Body of pancreas (tissue), 4 donors: ENCODE results near the gene NEDD4L. TPM values are rescaled to one million over a fixed set of nuclear protein-coding genes. Genes with fewer than 3 reads are reported as not detected.
"Not testable (repeated sequence)": the region's sequence is repeated elsewhere in the genome, so short reads cannot be mapped to it uniquely, and the experiment has no call there.

ENCODE experiments used
- ATAC-seq: fragments of 150-250 bp; one replicate; pipeline ENCODE4 v1.9.1; 2016
- DNase-seq, 4 donors: peaks; one replicate each; pipeline ENCODE4 v3.0.0-alpha.2; 2019
- H3K27ac ChIP-seq, 4 donors: fragments of 200-600 bp; sonication (generic); 1 replicate in 3 of 4; 2 replicates in 1 of 4; pipeline versions ENCODE4 v1.5.1 to v1.6.1; 2016 to 2019; ENCODE audit warnings: mild to moderate bottlenecking in 1 of 4, mixed read lengths in 1 of 4, moderate library complexity in 1 of 4
- H3K27me3 ChIP-seq, 2 donors: fragments of 200-600 bp; sonication (generic); one replicate each; pipeline ENCODE4 v1.6.0; 2016; ENCODE audit warnings: mild to moderate bottlenecking in 1 of 2
- H3K36me3 ChIP-seq, 2 donors: fragments of 200-600 bp; sonication (generic); replicated peaks in 1 of 2; 2 replicates each; pipeline ENCODE4 v1.5.1; 2016; ENCODE audit warnings: low read depth in 2 of 2; ENCODE audit not compliant: insufficient read depth in 1 of 2
- H3K4me1 ChIP-seq: fragments of 200-600 bp; sonication (generic); one replicate; pipeline ENCODE4 v1.6.0; 2016
- H3K4me3 ChIP-seq, 2 donors: fragments of 200-600 bp; sonication (generic); 1 replicate in 1 of 2; 2 replicates in 1 of 2; pipeline ENCODE4 v1.5.1; 2016 to 2019
- H3K9me3 ChIP-seq, 3 donors: fragments of 200-600 bp; sonication (generic); 1 replicate in 2 of 3; 2 replicates in 1 of 3; pipeline ENCODE4 v1.5.1; 2016
- POLR2A ChIP-seq, 3 donors: fragments of 450-650 bp; IDR thresholded peaks; one replicate each; pipeline ENCODE4 v1.6.1; 2016; ENCODE audit warnings: antibody characterized with exemption in 3 of 3, mild to moderate bottlenecking in 2 of 3
- WGBS, 2 donors: methylation state at CpG; one replicate each; pipeline ENCODE4 v1.1.5; 2017; 5-methylcytosine and 5-hydroxymethylcytosine counted together
- intact Hi-C: fragments of 100-400 bp; cut with DNase I; formaldehyde crosslinking; loops from one replicate; pipeline ENCODE4 v1.15.1; 2023
- total RNA-seq, 2 donors: library from RNA; depleted of rRNA; stranded (reverse); fragments of >200 nt; gene quantifications; one replicate each; pipeline ENCODE4 v1.1.0, GENCODE V29; 2016
- TF ChIP-seq, protein P1 (sequence below), 7 experiments: fragments of 450-650 bp in 4 of 7; fragments of 200-600 bp in 3 of 7; sonication (generic) in 3 of 7; IDR thresholded peaks; one replicate each; pipeline ENCODE4 v1.5.1; 2016 to 2019; ENCODE audit warnings: antibody characterized with exemption in 7 of 7

The NEDD4L gene
- total RNA-seq, 2 donors from 2014 or later, result 105 to 108 TPM

GRCh38 chr18:58049000-58049688 lies 5.1 kb downstream of the NEDD4L start:
- TF ChIP-seq POLR2A (IDR thresholded peaks at IDR 0.05), result no peak
- TF ChIP-seq, protein P1, sequence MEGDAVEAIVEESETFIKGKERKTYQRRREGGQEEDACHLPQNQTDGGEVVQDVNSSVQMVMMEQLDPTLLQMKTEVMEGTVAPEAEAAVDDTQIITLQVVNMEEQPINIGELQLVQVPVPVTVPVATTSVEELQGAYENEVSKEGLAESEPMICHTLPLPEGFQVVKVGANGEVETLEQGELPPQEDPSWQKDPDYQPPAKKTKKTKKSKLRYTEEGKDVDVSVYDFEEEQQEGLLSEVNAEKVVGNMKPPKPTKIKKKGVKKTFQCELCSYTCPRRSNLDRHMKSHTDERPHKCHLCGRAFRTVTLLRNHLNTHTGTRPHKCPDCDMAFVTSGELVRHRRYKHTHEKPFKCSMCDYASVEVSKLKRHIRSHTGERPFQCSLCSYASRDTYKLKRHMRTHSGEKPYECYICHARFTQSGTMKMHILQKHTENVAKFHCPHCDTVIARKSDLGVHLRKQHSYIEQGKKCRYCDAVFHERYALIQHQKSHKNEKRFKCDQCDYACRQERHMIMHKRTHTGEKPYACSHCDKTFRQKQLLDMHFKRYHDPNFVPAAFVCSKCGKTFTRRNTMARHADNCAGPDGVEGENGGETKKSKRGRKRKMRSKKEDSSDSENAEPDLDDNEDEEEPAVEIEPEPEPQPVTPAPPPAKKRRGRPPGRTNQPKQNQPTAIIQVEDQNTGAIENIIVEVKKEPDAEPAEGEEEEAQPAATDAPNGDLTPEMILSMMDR (IDR thresholded peaks at IDR 0.05), result no peak
- ATAC-seq (no peak), DNase-seq (no peak)
- no peaks in the 10 kb centered on the region for H3K36me3 ChIP-seq
- WGBS, 2 donors, result 49 to 60% methylated on average over 6 of the region's 6 CpGs
- peaks cover 47% of the 10 kb centered on the region for H3K4me1 ChIP-seq
- intact Hi-C loops, result no loop called here
- no peaks in the 10 kb centered on the region for H3K27me3 ChIP-seq
- H3K27ac ChIP-seq, result peak overlapping the region in 2 of 4 donors; percentile 9 to 96
- no peak overlapping the region for H3K4me3 ChIP-seq
- no peaks in the 10 kb centered on the region for H3K9me3 ChIP-seq

- H3K27ac ChIP-seq, H3K36me3 ChIP-seq, H3K27me3 ChIP-seq, DNase-seq, ATAC-seq, intact Hi-C loops, H3K4me3 ChIP-seq, H3K9me3 ChIP-seq: not testable (repeated sequence)
- WGBS, 2 donors, result 91 to 93% methylated on average over 3 of the region's 3 CpGs
- H3K4me1 ChIP-seq, result peaks cover 50% of the 10 kb centered on the region
Observed at GRCh38 chr18:58050963-58051362, 6.9 kb downstream of the NEDD4L start.

GRCh38 chr18:58051765-58052460 lies 7.9 kb downstream of the NEDD4L start:
- no peaks in the 10 kb centered on the region for H3K27me3 ChIP-seq
- peaks cover 51% of the 10 kb centered on the region for H3K4me1 ChIP-seq
- ATAC-seq (peak; percentile 48), DNase-seq (peak in 1 of 4 donors; percentile 32)
- 11 to 12% methylated on average over 4 of the region's 4 CpGs for WGBS, 2 donors
- intact Hi-C loops, result no loop called here
- peak overlapping the region in 3 of 4 donors; percentile 18 to 51 (median 22) for H3K27ac ChIP-seq
- no peak overlapping the region for H3K4me3 ChIP-seq
- TF ChIP-seq, protein P1 (IDR thresholded peaks at IDR 0.05), result peak in 6 of 7 experiments; percentile 21 to 64 (median 54)
- no peak for TF ChIP-seq POLR2A (IDR thresholded peaks at IDR 0.05)
- H3K9me3 ChIP-seq, result no peaks in the 10 kb centered on the region
- H3K36me3 ChIP-seq, result no peaks in the 10 kb centered on the region

DNA sequence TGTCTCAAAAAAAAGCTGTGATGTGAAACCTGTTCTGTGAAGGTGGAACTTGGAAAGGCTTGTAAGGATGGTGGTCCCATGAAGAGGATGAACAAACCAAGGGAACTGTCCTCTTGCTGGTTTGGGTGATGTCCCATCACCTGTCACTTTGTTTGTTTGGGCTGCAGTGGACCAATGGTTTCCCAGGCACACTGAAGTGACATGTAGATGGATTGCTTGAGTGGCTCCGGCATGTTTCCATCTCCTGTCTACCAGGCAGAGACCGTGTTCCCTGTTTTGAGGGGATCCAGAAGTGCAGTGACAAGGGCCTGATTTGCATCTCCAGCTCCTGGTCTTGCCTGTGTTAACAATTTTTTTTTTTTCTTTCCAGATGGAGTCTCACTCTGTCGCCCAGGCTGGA lies 8.9 kb downstream of the NEDD4L start:
- H3K9me3 ChIP-seq, result no peaks in the 10 kb centered on the region
- H3K4me1 ChIP-seq, result peaks cover 48% of the 10 kb centered on the region
- no peak for DNase-seq
- H3K27me3 ChIP-seq, result no peaks in the 10 kb centered on the region
- no peak for ATAC-seq
- no peaks in the 10 kb centered on the region for H3K36me3 ChIP-seq
- TF ChIP-seq, protein P1 (IDR thresholded peaks at IDR 0.05), result no peak
- no peak for TF ChIP-seq POLR2A (IDR thresholded peaks at IDR 0.05)
- WGBS, 2 donors, result 86 to 88% methylated on average over 3 of the region's 3 CpGs
- intact Hi-C loops, result no loop called here
- H3K27ac ChIP-seq, result no peak overlapping the region
- H3K4me3 ChIP-seq, result no peak overlapping the region

DNA sequence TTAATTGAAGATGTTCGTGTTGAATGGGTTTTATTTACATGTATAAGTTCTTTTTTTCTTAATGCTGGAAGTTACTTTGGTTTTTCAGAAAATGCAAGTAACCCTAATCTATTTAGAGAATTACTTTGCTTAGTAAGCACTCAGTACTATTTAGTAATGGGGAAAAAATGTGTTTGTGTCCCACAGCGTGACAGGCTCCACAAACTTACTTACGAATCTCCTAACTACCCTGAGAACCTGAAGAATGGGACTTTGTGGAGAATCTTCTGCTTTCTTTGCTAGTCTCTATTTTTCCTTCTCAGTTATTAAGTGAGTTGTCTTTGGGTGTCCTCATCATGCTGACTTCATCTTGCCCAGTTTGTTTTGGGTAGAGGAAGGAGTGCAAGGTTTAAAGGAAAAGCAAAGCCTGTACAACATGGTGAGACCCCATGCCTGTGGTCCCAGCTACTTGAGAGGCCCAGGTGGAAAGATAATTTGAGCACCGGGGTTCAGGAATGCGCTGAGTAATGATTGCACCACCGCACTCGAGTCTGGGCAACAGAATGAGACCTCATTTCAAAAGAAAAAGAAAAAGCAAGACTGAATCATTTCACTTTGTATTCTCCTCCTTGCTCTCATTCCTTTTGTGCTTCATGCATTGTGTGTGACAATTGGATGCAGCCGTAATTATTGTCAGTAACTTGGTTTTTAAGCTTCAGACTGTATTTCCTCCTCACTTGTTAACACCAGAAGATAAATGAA lies 10.2 kb downstream of the NEDD4L start:
- Histone ChIP-seq H3K27me3 (no peaks in the 10 kb centered on the region), H3K36me3 (no peaks in the 10 kb centered on the region), H3K27ac (no peak overlapping the region), H3K4me3 (no peak overlapping the region), H3K9me3 (no peaks in the 10 kb centered on the region), H3K4me1 (peaks cover 35% of the 10 kb centered on the region)
- WGBS, 2 donors, result 58 to 64% methylated on average over 8 of the region's 8 CpGs
- DNase-seq (peak in 1 of 4 donors; percentile 56), ATAC-seq (peak; percentile 52)
- intact Hi-C loops, result no loop called here
- TF ChIP-seq POLR2A (IDR thresholded peaks at IDR 0.05), result no peak
- TF ChIP-seq, protein P1 (IDR thresholded peaks at IDR 0.05), result no peak
